Retina (tissue), 1 donor: ENCODE results near the gene TMEM41B.
"Not testable (repeated sequence)": the region's sequence is repeated elsewhere in the genome, so short reads cannot be mapped to it uniquely, and the experiment has no call there.

ENCODE experiments used
- DNase-seq: peaks from one replicate; pipeline ENCODE4 v3.0.0-alpha.2; 2016

TMEM41B gene

GRCh38 chr11:9259981-9260837 lies 54.2 kb downstream of the TMEM41B start:
- DNase-seq = no peak

GRCh38 chr11:9258279-9258678 lies 56.1 kb downstream of the TMEM41B start:
- DNase-seq = not testable (repeated sequence)

- DNase-seq = no peak
These were observed 60.0 kb downstream of the TMEM41B start for GRCh38 chr11:9254416-9254815.

- no peak for DNase-seq
These were observed 61.3 kb downstream of the TMEM41B start for GRCh38 chr11:9253086-9253485.

GRCh38 chr11:9251311-9251710 lies 63.1 kb downstream of the TMEM41B start:
- no peak for DNase-seq

- DNase-seq = no peak
These were observed 64.2 kb downstream of the TMEM41B start for GRCh38 chr11:9250139-9250582.

- no peak for DNase-seq
These were observed 65.1 kb downstream of the TMEM41B start for GRCh38 chr11:9249252-9249651.

- no peak for DNase-seq
These were observed 66.5 kb downstream of the TMEM41B start for GRCh38 chr11:9247863-9248262.

- not testable (repeated sequence) for DNase-seq
These were observed 78.2 kb downstream of the TMEM41B start for GRCh38 chr11:9236242-9236641.

GRCh38 chr11:9232482-9232881 lies 81.9 kb downstream of the TMEM41B start:
- DNase-seq = no peak

- DNase-seq = no peak
These were observed 82.6 kb downstream of the TMEM41B start for GRCh38 chr11:9231848-9232177.
